ENCODE results near the gene RGMA. TPM values are rescaled to one million over a fixed set of nuclear protein-coding genes. Genes with fewer than 3 reads are reported as not detected.

Gene RGMA
- total and polyA plus RNA-seq, 2 of the 8 experiments (the other 6 are each of a cell fraction or from before 2014, with no cell fraction given) = 19.9 to 39.8 TPM

DNA sequence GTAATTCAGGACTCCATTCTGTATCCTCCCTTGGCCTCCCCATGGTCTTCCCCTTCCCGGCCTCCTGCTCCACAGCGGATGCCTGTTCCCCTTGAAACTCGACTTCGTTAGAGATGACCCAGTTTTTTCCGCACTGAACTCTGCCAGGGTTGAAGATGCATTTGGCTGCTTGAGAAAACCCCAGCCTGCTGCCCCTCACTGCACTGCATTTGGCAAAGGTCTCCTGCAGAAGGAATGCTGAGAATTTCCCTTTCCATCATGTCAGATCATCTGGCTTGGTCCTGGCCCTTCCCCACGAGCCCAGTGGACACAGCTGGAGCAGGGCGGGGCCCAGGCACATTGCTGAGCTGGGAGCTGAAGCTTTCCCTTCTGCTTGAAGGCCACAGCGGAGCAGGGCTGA, 37.6 kb upstream of the RGMA start:
- TF ChIP-seq RAD21 (IDR thresholded peaks at IDR 0.05 in 1 of 2, conservative IDR thresholded peaks at IDR 0.05 in 1 of 2; ENCODE audit: low read depth in 2 of 2, low read length in 2 of 2) (no peak), BCL11A (IDR thresholded peaks at IDR 0.05; ENCODE audit: low read depth in 2 of 2, low read length in 2 of 2) (no peak), HDAC2 (IDR thresholded peaks at IDR 0.05; ENCODE audit: borderline replicate concordance in 1 of 2, low read depth in 2 of 2, low read length in 2 of 2) (no peak), KDM4A (IDR thresholded peaks at IDR 0.05; ENCODE audit: low read depth, low read length, severe bottlenecking) (no peak), CHD2 (IDR thresholded peaks at IDR 0.05; ENCODE audit: low read length) (no peak), TBP (IDR thresholded peaks at IDR 0.05; ENCODE audit: low read depth, low read length) (no peak), TCF12 (IDR thresholded peaks at IDR 0.05; ENCODE audit: low read depth, low read length) (no peak), NRF1 (IDR thresholded peaks at IDR 0.05; ENCODE audit: low read depth, low read length) (no peak), POLR2AphosphoS5 (IDR thresholded peaks at IDR 0.05; ENCODE audit: low read depth, low read length) (no peak), JUND (IDR thresholded peaks at IDR 0.05; ENCODE audit: low read length) (no peak), CBX8 (IDR thresholded peaks at IDR 0.05; ENCODE audit: borderline replicate concordance, low read depth, low read length) (no peak), HDAC6 (IDR thresholded peaks at IDR 0.05; ENCODE audit: low read depth, low read length) (no peak)
- TF ChIP-seq, protein P1, sequence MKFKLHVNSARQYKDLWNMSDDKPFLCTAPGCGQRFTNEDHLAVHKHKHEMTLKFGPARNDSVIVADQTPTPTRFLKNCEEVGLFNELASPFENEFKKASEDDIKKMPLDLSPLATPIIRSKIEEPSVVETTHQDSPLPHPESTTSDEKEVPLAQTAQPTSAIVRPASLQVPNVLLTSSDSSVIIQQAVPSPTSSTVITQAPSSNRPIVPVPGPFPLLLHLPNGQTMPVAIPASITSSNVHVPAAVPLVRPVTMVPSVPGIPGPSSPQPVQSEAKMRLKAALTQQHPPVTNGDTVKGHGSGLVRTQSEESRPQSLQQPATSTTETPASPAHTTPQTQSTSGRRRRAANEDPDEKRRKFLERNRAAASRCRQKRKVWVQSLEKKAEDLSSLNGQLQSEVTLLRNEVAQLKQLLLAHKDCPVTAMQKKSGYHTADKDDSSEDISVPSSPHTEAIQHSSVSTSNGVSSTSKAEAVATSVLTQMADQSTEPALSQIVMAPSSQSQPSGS (IDR thresholded peaks at IDR 0.05; ENCODE audit: low read length) = no peak
- DNase-seq (ENCODE audit: low read depth in 1 of 2, low spot score in 2 of 2) (no peak), FAIRE-seq (no peak)
- no peak overlapping the region for H2AK5ac ChIP-seq (ENCODE audit: low read depth, low read length)
- H4K5ac ChIP-seq (ENCODE audit: insufficient read length, low read depth, low read length) = no peak overlapping the region
- ChIA-PET CTCF (ENCODE audit: partially characterized antibody) (interaction anchor here (0.5 to 1.4 kb wide), 6 partner anchors 9 to 713 kb away, joined by 3 to 5 read pairs (median 4); no protein-coding TSS in a partner anchor), POLR2A (ENCODE audit: partially characterized antibody) (interaction anchor here (1.0 to 1.1 kb wide), 2 partner anchors 11 kb away, joined by 3 read pairs; no protein-coding TSS in a partner anchor)
- no peak overlapping the region for H3K9ac ChIP-seq (replicated peaks in 1 of 4; ENCODE audit: extremely low read depth in 1 of 4, low read depth in 3 of 4, low read length in 3 of 4)
- no peaks in the 10 kb centered on the region for H3K79me1 ChIP-seq (ENCODE audit: low read depth, low read length)
- no peak overlapping the region for H3K4me2 ChIP-seq (ENCODE audit: insufficient read depth in 1 of 2, low read depth in 2 of 2, low read length in 2 of 2)
- no peak overlapping the region for H3K18ac ChIP-seq (ENCODE audit: extremely low read depth, low read length)
- H3K36me3 ChIP-seq (ENCODE audit: control insufficient read depth in 2 of 4, insufficient read depth in 4 of 4, low read length in 3 of 4) = no peaks in the 10 kb centered on the region
- WGBS, 2 experiments (ENCODE audit: extremely low coverage in 1 of 2, insufficient coverage in 1 of 2, insufficient read length in 1 of 2, insufficient replicate concordance in 2 of 2, low coverage in 1 of 2, low lambda C conversion rate in 2 of 2, missing lambda C conversion rate in 1 of 2) = 90% methylated on average over 8 of the region's 8 CpGs; no CpG with 5 or more reads in 1 of the 2 experiments
- H3K4me1 ChIP-seq (replicated peaks in 1 of 4; ENCODE audit: control insufficient read depth in 3 of 4, insufficient read depth in 4 of 4, low read length in 3 of 4) = peaks cover 0 to 2% (median 0%) of the 10 kb centered on the region in 4 experiments; a peak in 2 of 7 replicates
- no peaks in the 10 kb centered on the region for H3K27me3 ChIP-seq (replicated peaks in 1 of 4; ENCODE audit: control insufficient read depth in 3 of 4, extremely low read depth in 1 of 4, insufficient read depth in 3 of 4, low read length in 3 of 4)
- no peak overlapping the region for H2BK5ac ChIP-seq (ENCODE audit: low read depth, low read length)
- H3K56ac ChIP-seq (replicated peaks; ENCODE audit: insufficient read length, low read depth, low read length) = no peak overlapping the region
- H3K4me3 ChIP-seq (ENCODE audit: extremely low read depth in 1 of 4, insufficient read depth in 2 of 4, low read depth in 3 of 4, low read length in 4 of 4) = no peak overlapping the region
- H4K20me1 ChIP-seq (replicated peaks in 1 of 2; ENCODE audit: control insufficient read depth in 1 of 2, insufficient read depth in 2 of 2, low read length in 2 of 2) = no peaks in the 10 kb centered on the region
- H4K8ac ChIP-seq (ENCODE audit: extremely low read depth, insufficient read depth, low read length) = no peak overlapping the region
- no peak overlapping the region for H2BK120ac ChIP-seq (replicated peaks; ENCODE audit: low read depth, low read length)
- H2BK20ac ChIP-seq (ENCODE audit: low read length) = no peak overlapping the region
- no peak overlapping the region for H3K14ac ChIP-seq (ENCODE audit: insufficient read length)
- no peak overlapping the region for H2AFZ ChIP-seq (ENCODE audit: low read length)
- H2BK15ac ChIP-seq (ENCODE audit: low read length) = no peak overlapping the region
- H4K91ac ChIP-seq (replicated peaks; ENCODE audit: insufficient read length, low read length) = no peak overlapping the region
- no peak overlapping the region for H3K23ac ChIP-seq (ENCODE audit: insufficient read length)
- no peaks in the 10 kb centered on the region for H3K23me2 ChIP-seq (ENCODE audit: low read depth, low read length)
- H3K27ac ChIP-seq (ENCODE audit: low read depth, low read length) = no peak overlapping the region
- no peak overlapping the region for H3K4ac ChIP-seq (replicated peaks; ENCODE audit: insufficient read length, low read depth, low read length)
- H3K79me2 ChIP-seq (ENCODE audit: control insufficient read depth in 1 of 2, insufficient read depth in 2 of 2, low read length in 2 of 2) = no peaks in the 10 kb centered on the region
- no peak overlapping the region for H2BK12ac ChIP-seq (ENCODE audit: low read depth, low read length)
- no peaks in the 10 kb centered on the region for H3K9me3 ChIP-seq (ENCODE audit: insufficient read depth in 2 of 2, low read depth in 1 of 2, low read length in 1 of 2)

Measured in H1 (cell line).